Urothelium cell line (cell line): ENCODE measurements around the gene SET.

Experiments used
- DNase-seq: peaks from one replicate; pipeline ENCODE4 v3.0.0; 2011; ENCODE audit warnings: low spot score, mixed read lengths
- FAIRE-seq: peaks from 2 replicates; lab custom pipeline; 2011; peaks lifted over from hg19 to GRCh38; lab: Jason Lieb, UNC

The SET gene

GRCh38 chr9:128727640-128728248 lies 38.7 kb downstream of the SET start:
- DNase-seq, result no peak
- FAIRE-seq, result no peak

- no peak for DNase-seq
- FAIRE-seq, result no peak
Observed at GRCh38 chr9:128728298-128728697, 39.3 kb downstream of the SET start.

DNA sequence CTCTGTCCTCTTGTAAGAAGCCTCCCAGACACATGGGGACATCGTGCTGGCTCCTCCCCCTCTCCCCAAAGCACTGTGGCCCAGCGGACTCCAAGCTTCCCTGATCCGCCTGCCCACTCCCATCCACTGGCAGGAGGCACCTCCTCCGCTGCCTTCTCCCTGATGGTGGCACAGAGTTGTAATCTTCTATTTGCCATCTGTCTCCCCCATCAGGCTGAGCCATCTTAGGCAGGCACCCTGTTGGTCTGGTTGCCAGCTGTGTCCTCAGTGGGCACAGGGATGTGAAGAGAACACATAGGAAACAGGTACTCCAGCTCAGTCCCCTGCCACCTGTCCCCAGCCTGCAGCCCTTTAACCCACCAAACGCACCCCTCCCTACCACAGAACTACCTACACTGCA lies 40.3 kb downstream of the SET start:
- FAIRE-seq (no peak), DNase-seq (no peak)

- FAIRE-seq, result no peak
- DNase-seq, result no peak
Observed at GRCh38 chr9:128729766-128730517, 40.9 kb downstream of the SET start.

DNA sequence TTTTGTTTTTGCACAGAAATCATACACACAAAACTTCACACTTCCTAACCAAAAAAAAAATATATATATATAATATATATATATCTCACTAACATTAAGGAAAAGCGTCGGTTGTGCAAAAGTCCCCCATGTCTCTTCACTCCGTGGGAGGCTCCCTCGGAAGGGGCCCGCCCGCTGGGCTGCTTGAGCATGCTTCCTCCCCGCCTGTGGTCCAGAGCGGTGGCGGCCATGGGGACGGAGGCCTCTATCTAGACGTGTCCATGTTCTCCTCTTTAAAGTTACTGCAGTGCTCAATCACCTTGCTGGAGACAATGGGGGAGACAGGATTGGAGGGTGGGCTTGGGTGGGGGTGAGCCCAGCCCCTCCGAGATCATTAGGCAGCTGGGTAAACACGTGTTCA lies 42.1 kb downstream of the SET start:
- no peak for FAIRE-seq
- DNase-seq, result no peak

GRCh38 chr9:128731691-128732090 lies 42.7 kb downstream of the SET start:
- DNase-seq (no peak), FAIRE-seq (no peak)

- DNase-seq (no peak), FAIRE-seq (no peak)
Observed at GRCh38 chr9:128732576-128732975, 43.6 kb downstream of the SET start.

- DNase-seq (peak; percentile 70), FAIRE-seq (no peak)
Observed at GRCh38 chr9:128733256-128733655, 44.2 kb downstream of the SET start.

- no peak for FAIRE-seq
- DNase-seq, result no peak
Observed at GRCh38 chr9:128735373-128735772, 46.4 kb downstream of the SET start.

DNA sequence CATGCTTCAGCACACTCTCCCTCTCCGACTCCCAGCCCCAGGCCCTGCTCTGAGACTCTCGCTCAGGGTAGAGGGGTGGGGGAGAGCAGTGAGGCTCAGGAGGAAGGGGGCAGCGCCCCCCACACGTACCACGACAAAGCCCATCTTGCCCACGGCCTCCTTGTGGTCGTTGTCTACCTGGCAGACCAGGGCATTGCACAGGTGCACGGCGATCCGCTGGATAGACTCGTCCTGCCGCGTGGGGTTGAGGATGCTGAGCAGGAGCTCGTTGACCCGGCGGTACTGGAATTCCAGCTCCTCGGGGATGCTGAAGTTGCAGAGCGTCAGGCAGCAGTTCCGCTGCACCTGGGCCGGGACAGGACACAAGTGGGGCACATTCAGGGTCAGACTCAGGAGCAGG lies 53.4 kb downstream of the SET start:
- FAIRE-seq (no peak), DNase-seq (no peak)

- no peak for FAIRE-seq
Observed at GRCh38 chr9:128743421-128743820, 54.4 kb downstream of the SET start.

More at GRCh38 chr9:128743421-128743820, 54.4 kb downstream of the SET start:
- no peak for DNase-seq
